Ascending aorta (tissue), 2 donors: ENCODE data around the gene OR51B4. TPM values are rescaled to one million over a fixed set of nuclear protein-coding genes. Genes with fewer than 3 reads are reported as not detected.

ENCODE experiments used
- DNase-seq, 2 donors: peaks; one replicate each; pipeline ENCODE4 v3.0.0-alpha.2; 2019; ENCODE audit warnings: low spot score in 2 of 2
- H3K27ac ChIP-seq, 2 donors: fragments of 200-600 bp; sonication (generic); one replicate each; pipeline ENCODE4 v1.5.1; 2016 to 2017; ENCODE audit warnings: mild to moderate bottlenecking in 1 of 2
- H3K27me3 ChIP-seq: fragments of 200-600 bp; sonication (generic); one replicate; pipeline ENCODE4 v1.5.1; 2017
- H3K36me3 ChIP-seq, 2 donors: fragments of 200-600 bp; sonication (generic); one replicate each; pipeline ENCODE4 v1.5.1; 2016
- H3K4me1 ChIP-seq, 2 donors: fragments of 200-600 bp; sonication (generic); one replicate each; pipeline ENCODE4 v1.5.1; 2016 to 2017; ENCODE audit warnings: mild to moderate bottlenecking in 1 of 2
- H3K4me3 ChIP-seq, 2 donors: fragments of 200-600 bp; sonication (generic); one replicate each; pipeline ENCODE4 v1.5.1; 2016 to 2017; ENCODE audit warnings: mild to moderate bottlenecking in 1 of 2
- H3K9me3 ChIP-seq, 2 donors: fragments of 200-600 bp; sonication (generic); one replicate each; pipeline ENCODE4 v1.5.1; 2016
- intact Hi-C: fragments of 100-400 bp; cut with DNase I; formaldehyde crosslinking; loops from one replicate; pipeline ENCODE4 v1.15.1; 2023
- total RNA-seq: library from RNA; depleted of rRNA; stranded (reverse); fragments of >200 nt; gene quantifications from one replicate; pipeline ENCODE4 v1.1.0, GENCODE V29; 2016
- TF ChIP-seq, protein P1 (sequence below), 3 experiments: fragments of 200-600 bp in 2 of 3; fragments of 450-650 bp in 1 of 3; sonication (generic) in 2 of 3; IDR thresholded peaks; one replicate each; pipeline ENCODE4 v1.5.1; 2016 to 2019; ENCODE audit warnings: antibody characterized with exemption in 3 of 3, mild to moderate bottlenecking in 1 of 3, moderate library complexity in 1 of 3

Gene OR51B4, protein sequence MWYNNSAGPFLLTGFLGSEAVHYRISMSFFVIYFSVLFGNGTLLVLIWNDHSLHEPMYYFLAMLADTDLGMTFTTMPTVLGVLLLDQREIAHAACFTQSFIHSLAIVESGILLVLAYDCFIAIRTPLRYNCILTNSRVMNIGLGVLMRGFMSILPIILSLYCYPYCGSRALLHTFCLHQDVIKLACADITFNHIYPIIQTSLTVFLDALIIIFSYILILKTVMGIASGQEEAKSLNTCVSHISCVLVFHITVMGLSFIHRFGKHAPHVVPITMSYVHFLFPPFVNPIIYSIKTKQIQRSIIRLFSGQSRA
- not detected for total RNA-seq

DNA sequence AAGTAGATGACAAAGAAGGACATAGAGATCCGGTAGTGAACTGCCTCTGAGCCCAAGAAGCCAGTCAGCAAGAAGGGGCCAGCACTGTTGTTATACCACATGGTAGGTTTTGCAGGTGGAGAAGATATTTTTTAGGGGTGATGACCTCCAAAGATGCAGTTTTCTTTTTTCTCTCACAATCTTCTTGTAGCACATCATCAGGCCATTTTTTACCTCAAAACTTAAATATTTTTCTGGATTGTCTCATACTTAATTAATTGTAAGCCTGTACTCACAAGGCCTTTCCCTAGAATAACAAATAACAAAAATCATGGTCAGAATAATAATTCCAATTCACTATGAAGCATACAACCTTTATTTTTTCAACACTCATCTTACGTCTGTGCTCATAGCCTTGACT, at the start of gene OR51B4:
Gene OR51B4 (minus strand): TSS at position 101 of the 400 bp plus-strand sequence. CDS start 0 bp downstream, at position 101.
- Histone ChIP-seq H3K27ac (no peak within 1 kb of the TSS), H3K4me1 (no peaks in the 10 kb centered on the region), H3K27me3 (no peaks in the 10 kb centered on the region), H3K4me3 (no peak within 1 kb of the TSS), H3K36me3 (no peaks in the 10 kb centered on the region), H3K9me3 (no peaks in the 10 kb centered on the region)
- intact Hi-C loops = no loop called here
- TF ChIP-seq, protein P1, sequence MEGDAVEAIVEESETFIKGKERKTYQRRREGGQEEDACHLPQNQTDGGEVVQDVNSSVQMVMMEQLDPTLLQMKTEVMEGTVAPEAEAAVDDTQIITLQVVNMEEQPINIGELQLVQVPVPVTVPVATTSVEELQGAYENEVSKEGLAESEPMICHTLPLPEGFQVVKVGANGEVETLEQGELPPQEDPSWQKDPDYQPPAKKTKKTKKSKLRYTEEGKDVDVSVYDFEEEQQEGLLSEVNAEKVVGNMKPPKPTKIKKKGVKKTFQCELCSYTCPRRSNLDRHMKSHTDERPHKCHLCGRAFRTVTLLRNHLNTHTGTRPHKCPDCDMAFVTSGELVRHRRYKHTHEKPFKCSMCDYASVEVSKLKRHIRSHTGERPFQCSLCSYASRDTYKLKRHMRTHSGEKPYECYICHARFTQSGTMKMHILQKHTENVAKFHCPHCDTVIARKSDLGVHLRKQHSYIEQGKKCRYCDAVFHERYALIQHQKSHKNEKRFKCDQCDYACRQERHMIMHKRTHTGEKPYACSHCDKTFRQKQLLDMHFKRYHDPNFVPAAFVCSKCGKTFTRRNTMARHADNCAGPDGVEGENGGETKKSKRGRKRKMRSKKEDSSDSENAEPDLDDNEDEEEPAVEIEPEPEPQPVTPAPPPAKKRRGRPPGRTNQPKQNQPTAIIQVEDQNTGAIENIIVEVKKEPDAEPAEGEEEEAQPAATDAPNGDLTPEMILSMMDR (IDR thresholded peaks at IDR 0.05) = no peak
- no peak for DNase-seq

DNA sequence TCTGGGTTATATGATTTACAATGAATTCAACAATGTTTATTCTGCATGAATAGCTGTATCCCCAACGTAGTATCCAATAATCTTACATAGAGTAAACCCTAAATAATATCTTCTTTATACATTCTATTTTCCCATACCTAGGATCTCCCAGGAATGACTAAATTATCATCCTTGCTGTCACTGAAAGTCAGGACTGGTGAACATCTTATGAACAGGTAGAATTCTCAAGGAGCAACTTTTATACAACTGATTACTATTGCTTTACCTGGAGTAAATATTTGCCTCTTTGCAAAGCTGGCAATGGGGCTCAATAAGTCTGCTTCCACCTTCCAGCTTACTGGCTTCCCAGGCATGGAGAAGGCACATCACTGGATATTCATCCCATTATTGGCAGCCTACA, 49.5 kb upstream of the OR51B4 start, which contains the start of gene OR51B6:
Gene OR51B6 (plus strand): TSS at position 301 of the 400 bp plus-strand sequence. CDS start 0 bp downstream, at position 301.
- Histone ChIP-seq H3K4me1 (no peaks in the 10 kb centered on the region), H3K27me3 (no peaks in the 10 kb centered on the region), H3K4me3 (no peak within 1 kb of the TSS), H3K9me3 (no peaks in the 10 kb centered on the region), H3K36me3 (no peaks in the 10 kb centered on the region), H3K27ac (no peak within 1 kb of the TSS)
- DNase-seq = no peak
- TF ChIP-seq, protein P1 (IDR thresholded peaks at IDR 0.05) = no peak
- intact Hi-C loops = no loop called here

DNA sequence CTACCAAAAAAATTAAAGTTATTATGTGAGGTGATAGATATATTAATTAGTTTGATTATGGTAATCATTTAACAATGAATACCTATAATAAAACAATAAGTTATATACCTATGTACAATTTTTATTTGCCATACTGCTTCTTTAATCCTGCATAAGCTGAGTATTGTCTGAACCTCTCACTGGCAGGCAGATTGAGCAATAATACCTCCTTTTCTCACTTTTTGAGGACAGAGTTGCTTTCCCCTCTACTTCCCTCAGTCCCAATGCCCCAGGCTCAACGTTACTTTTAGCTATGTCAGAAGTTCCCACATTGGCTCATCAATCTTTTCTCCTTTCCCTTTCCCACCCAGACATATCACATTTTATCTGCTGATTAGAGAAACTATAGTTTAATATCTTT, 47.8 kb upstream of the OR51B4 start:
- no peak for DNase-seq
- Histone ChIP-seq H3K4me1 (no peaks in the 10 kb centered on the region), H3K27me3 (no peaks in the 10 kb centered on the region), H3K9me3 (no peaks in the 10 kb centered on the region), H3K27ac (no peak overlapping the region), H3K4me3 (no peak overlapping the region), H3K36me3 (no peaks in the 10 kb centered on the region)
- TF ChIP-seq, protein P1 (IDR thresholded peaks at IDR 0.05) = no peak
- intact Hi-C loops = no loop called here

DNA sequence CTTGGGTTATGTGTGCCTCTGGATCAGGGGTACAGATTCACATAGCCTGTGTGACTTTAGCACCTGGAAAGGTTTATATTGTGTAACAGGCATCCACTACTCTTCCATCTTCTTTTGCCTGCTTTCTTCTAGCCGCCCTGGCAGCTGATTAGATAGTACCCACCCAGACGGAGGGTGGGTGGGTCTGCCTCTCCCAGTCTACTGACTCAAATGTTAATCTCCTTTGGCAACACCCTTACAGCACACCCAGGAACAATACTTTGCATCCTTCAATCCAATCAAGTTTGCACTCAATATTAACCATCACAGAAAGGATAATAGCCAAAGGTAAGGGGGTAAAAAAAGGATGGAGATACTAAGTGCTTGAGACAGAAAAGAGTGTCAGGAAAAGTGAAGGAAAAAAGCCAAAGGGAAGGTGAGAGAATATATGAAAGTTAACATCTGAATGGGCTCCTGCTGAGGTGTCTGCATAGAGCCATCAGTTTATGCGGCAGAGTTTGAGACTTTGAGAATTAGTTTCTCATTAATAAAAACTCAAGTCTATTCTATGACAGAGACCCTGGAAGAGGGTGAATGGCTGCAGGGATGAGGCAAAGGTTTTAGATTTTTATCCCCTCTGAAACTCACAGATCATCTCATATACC, 46.9 kb upstream of the OR51B4 start:
- Histone ChIP-seq H3K4me3 (no peak overlapping the region), H3K4me1 (no peaks in the 10 kb centered on the region), H3K27me3 (no peaks in the 10 kb centered on the region), H3K27ac (no peak overlapping the region), H3K9me3 (no peaks in the 10 kb centered on the region), H3K36me3 (no peaks in the 10 kb centered on the region)
- TF ChIP-seq, protein P1 (IDR thresholded peaks at IDR 0.05) = no peak
- DNase-seq = no peak
- intact Hi-C loops = no loop called here

DNA sequence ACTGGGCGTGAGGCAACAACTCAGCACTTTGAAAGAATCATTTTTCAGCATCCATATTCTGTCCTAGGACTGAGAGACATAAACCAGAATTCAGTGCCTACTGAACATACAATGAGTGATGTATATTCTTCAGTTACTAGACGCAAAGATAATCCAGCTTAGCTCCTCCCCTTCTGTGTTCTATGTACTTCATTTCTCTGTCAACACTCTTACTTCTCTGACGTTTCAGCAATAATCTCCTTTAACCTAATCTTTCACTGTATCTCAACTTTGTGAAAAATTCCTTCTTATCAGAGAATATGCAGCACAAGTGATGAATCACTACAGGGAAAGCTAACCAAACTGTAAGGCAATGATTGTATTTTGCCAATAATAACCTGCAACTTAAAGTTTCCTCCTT, 44.1 kb upstream of the OR51B4 start:
- Histone ChIP-seq H3K27ac (no peak overlapping the region), H3K27me3 (no peaks in the 10 kb centered on the region), H3K4me1 (no peaks in the 10 kb centered on the region), H3K36me3 (no peaks in the 10 kb centered on the region), H3K9me3 (no peaks in the 10 kb centered on the region), H3K4me3 (no peak overlapping the region)
- DNase-seq = no peak
- TF ChIP-seq, protein P1 (IDR thresholded peaks at IDR 0.05) = no peak
- intact Hi-C loops = no loop called here
